HG02798 (cell line): Measurements from ENCODE around the gene FHL3.

Experiments
- ATAC-seq: cut with Tn5 transposase; IDR thresholded peaks from one replicate; pipeline ENCODE4 v1.9.1; 2021; ENCODE audit warnings: mild to moderate bottlenecking; ENCODE audit not compliant: unreplicated experiment, poor library complexity

Gene FHL3

DNA sequence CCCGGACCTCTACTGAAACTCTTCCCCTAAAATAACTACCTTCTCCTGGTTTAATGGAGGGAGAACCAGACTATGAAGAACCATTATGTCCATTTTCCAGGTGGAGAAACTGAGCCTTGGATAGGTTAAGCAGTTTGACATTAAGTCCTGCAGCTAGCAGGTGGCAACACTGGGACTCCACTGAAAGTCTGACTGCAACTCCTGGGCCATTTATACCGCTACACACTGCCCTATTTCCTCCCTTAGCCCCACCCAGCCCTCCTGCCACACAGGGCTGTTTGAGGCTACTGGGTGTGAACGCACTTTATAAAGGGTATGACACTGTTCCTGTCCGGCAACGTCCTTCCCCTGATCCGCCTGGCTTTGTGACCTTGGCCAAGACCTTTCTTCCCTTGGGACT, 58.0 kb downstream of the FHL3 start:
- no peak for ATAC-seq
